Umbilical cord (tissue), 2 donors: ENCODE results near the gene FXYD7. TPM values are rescaled to one million over a fixed set of nuclear protein-coding genes. Genes with fewer than 3 reads are reported as not detected.

Experiments used
- DNase-seq: peaks from one replicate; pipeline ENCODE4 v3.0.0-alpha.2; 2015; ENCODE audit warnings: low spot score
- total RNA-seq: library from RNA; depleted of rRNA; stranded (reverse); fragments of >200 nt; gene quantifications from one replicate; pipeline ENCODE4 v1.2.3, GENCODE V29; 2014; ENCODE audit warnings: low replicate concordance; ENCODE audit not compliant: insufficient read depth

FXYD7 gene
- total RNA-seq, 1 donor from 2014 or later, result 1.2 TPM

- no peak for DNase-seq
Measured at GRCh38 chr19:35199481-35199880, 56.4 kb downstream of the FXYD7 start.

- no peak for DNase-seq
Measured at GRCh38 chr19:35202722-35203688, 60.0 kb downstream of the FXYD7 start.

Other genes with a start within 250 kb of the FXYD7 start
- 5.5 TPM for gene ZNF30, start 216.4 kb upstream of the FXYD7 start, total RNA-seq
- 6.3 TPM for gene ZNF792, start 179.0 kb upstream of the FXYD7 start, total RNA-seq
- gene GRAMD1A, start 142.9 kb upstream of the FXYD7 start, total RNA-seq, result 50.3 TPM
- 2.9 TPM for gene SCN1B, start 112.8 kb upstream of the FXYD7 start, total RNA-seq
- 0.24 TPM for gene HPN, start 101.5 kb upstream of the FXYD7 start, total RNA-seq
- gene FXYD3, start 27.4 kb upstream of the FXYD7 start, total RNA-seq, result 26.7 TPM
- 10.6 TPM for gene LGI4, start 8.2 kb upstream of the FXYD7 start, total RNA-seq
- gene FXYD1, start 4.4 kb upstream of the FXYD7 start, total RNA-seq, result 3.4 TPM
- 12.5 TPM for gene FXYD5, start 11.5 kb downstream of the FXYD7 start, total RNA-seq
- 0.48 TPM for gene FAM187B, start 85.5 kb downstream of the FXYD7 start, total RNA-seq
- gene LSR, start 105.7 kb downstream of the FXYD7 start, total RNA-seq, result 4.1 TPM
- gene USF2, start 125.7 kb downstream of the FXYD7 start, total RNA-seq, result 40.2 TPM
- gene HAMP, start 139.3 kb downstream of the FXYD7 start, total RNA-seq, result 1.2 TPM
- not detected for gene MAG, start 148.9 kb downstream of the FXYD7 start, total RNA-seq
- 13.0 TPM for gene CD22, start 185.9 kb downstream of the FXYD7 start, total RNA-seq
- gene FFAR1, start 204.6 kb downstream of the FXYD7 start, total RNA-seq, result 0.48 TPM
- 7.0 TPM for gene FFAR3, start 215.2 kb downstream of the FXYD7 start, total RNA-seq
- not detected for gene GPR42, start 227.8 kb downstream of the FXYD7 start, total RNA-seq